K562 (cell line): ENCODE measurements around the gene ACY1. TPM values are rescaled to one million over a fixed set of nuclear protein-coding genes. Genes with fewer than 3 reads are reported as not detected.
A peak's percentile ranks its signal among the peaks of the same experiment; 100 is the strongest.

Experiments
- CHCHD3 ChIP-seq: fragments of 250-450 bp; sonication (Bioruptor Pico); IDR thresholded peaks from 2 replicates; pipeline ENCODE4 v2.1.2; 2022; ENCODE audit warnings: mild to moderate bottlenecking
- CXXC5 ChIP-seq: fragments of 250-450 bp; sonication (Bioruptor Pico); IDR thresholded peaks from 2 replicates; pipeline ENCODE4 v1.8.0; 2022; ENCODE audit warnings: inconsistent platforms, mild to moderate bottlenecking, moderate library complexity
- HMGN3 ChIP-seq: IDR thresholded peaks from 2 replicates; pipeline ENCODE4 v1.6.1; 2011; ENCODE audit warnings: borderline replicate concordance, low read depth, mild to moderate bottlenecking, mixed read lengths, low read length; ENCODE audit not compliant: insufficient read length; ENCODE audit errors: extremely low read depth
- ZNF23 ChIP-seq: fragments of 250-450 bp; sonication (Bioruptor Pico); IDR thresholded peaks from 2 replicates; pipeline ENCODE4 v1.4.0; 2020; ENCODE audit warnings: mild to moderate bottlenecking
- ZNF589 ChIP-seq: fragments of 200-800 bp; sonication (Bioruptor generic); IDR thresholded peaks from 2 replicates; pipeline ENCODE4 v1.6.1; 2016; ENCODE audit warnings: low read depth, missing genetic modification characterization, missing compliant biosample characterization
- ZNF830 ChIP-seq: fragments of 250-450 bp; sonication (Bioruptor Pico); IDR thresholded peaks from 2 replicates; pipeline ENCODE4 v1.5.0; 2021; ENCODE audit warnings: mild to moderate bottlenecking
- polyA plus RNA-seq, 8 experiments: library from polyadenylated mRNA; depleted of rRNA in 4 of 8; stranded (reverse) in 5 of 8; unstranded in 3 of 8; fragments of >200 nt; fragmentation: Nextera tagmentation in 2 of 8; fragmentation: Illumina TruSeq in 1 of 8; extraction: Ambion mirVana in 2 of 8; extraction: Trizol in 1 of 8; gene quantifications; 2 replicates each; pipeline versions ENCODE4 v1.2.1 to v1.2.3, GENCODE V29; 2011 to 2014; ENCODE audit warnings: inconsistent platforms in 1 of 8, missing spikeins in 1 of 8
- total RNA-seq, 7 experiments: library from RNA; depleted of rRNA in 6 of 7; stranded (reverse); fragments of >200 nt in 6 of 7; fragmentation: Illumina TruSeq in 2 of 7; extraction: Trizol in 2 of 7; gene quantifications; 2 replicates each; pipeline versions ENCODE4 v1.2.1 to v1.2.3, GENCODE V29; 2011 to 2021; ENCODE audit warnings: low replicate concordance in 1 of 7
- TF ChIP-seq, protein P1 (sequence below): fragments of 150-350 bp; IDR thresholded peaks from 2 replicates; pipeline ENCODE4 v1.6.1; 2014; ENCODE audit warnings: low read depth, mild to moderate bottlenecking, low read length, borderline replicate concordance

ACY1 gene
- total and polyA plus RNA-seq, 9 of the 15 experiments (the other 6 are each of a cell fraction or from before 2014, with no cell fraction given): 70.7 to 195 (median 123) TPM

DNA sequence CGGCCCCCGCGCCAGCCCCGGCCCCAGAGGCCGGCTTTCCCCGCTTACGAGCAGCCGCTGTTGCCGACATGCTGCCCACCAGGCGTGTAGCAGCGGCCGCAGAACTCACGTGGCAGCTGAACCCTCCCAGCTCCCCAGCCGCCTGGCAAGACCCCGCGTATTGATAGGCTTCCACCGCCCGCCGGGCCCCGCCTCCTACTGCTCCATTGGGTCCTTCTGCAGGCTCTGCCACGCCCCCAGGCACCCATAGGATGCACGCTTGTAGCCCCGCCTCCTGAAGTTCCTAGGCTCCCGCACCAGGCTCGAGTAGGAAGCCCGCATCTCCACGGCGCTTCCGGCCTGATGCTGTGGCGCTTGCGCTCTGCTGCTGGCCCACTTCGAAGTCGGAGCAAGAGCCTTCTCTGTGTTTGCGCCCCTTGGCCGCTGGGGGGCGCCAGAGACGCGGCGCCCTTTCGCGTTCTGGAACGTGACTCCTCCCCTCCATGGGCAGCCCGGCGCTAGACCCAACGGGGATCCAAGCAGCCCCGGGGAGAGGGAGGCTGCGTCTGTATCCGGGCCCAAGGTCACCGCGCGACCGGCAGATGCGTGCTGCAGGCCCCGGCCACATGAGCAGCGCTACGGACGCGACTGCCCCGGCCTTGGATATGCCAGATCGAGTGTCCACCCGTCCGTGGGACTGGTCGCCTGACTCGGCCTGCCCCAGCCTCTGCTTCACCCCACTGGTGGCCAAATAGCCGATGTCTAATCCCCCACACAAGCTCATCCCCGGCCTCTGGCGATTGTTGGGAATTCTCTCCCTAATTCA, 41.3 kb upstream of the ACY1 start, which contains the start of the genes PARP3 and RRP9 (continued):
- TF ChIP-seq, protein P1, sequence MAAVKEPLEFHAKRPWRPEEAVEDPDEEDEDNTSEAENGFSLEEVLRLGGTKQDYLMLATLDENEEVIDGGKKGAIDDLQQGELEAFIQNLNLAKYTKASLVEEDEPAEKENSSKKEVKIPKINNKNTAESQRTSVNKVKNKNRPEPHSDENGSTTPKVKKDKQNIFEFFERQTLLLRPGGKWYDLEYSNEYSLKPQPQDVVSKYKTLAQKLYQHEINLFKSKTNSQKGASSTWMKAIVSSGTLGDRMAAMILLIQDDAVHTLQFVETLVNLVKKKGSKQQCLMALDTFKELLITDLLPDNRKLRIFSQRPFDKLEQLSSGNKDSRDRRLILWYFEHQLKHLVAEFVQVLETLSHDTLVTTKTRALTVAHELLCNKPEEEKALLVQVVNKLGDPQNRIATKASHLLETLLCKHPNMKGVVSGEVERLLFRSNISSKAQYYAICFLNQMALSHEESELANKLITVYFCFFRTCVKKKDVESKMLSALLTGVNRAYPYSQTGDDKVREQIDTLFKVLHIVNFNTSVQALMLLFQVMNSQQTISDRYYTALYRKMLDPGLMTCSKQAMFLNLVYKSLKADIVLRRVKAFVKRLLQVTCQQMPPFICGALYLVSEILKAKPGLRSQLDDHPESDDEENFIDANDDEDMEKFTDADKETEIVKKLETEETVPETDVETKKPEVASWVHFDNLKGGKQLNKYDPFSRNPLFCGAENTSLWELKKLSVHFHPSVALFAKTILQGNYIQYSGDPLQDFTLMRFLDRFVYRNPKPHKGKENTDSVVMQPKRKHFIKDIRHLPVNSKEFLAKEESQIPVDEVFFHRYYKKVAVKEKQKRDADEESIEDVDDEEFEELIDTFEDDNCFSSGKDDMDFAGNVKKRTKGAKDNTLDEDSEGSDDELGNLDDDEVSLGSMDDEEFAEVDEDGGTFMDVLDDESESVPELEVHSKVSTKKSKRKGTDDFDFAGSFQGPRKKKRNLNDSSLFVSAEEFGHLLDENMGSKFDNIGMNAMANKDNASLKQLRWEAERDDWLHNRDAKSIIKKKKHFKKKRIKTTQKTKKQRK: 0 out of 2 replicates have a peak, but pooled peaks have one; percentile 20
- TF ChIP-seq CHCHD3 (CRISPR knock-in tag): no peak
- TF ChIP-seq ZNF830 (CRISPR knock-in tag): no peak
- TF ChIP-seq CXXC5: peak; percentile 75
- TF ChIP-seq HMGN3: peak; percentile 54
- TF ChIP-seq ZNF23 (CRISPR knock-in tag): no peak
- TF ChIP-seq ZNF589 (CRISPR knock-in tag): 0 out of 2 replicates have a peak, but pooled peaks have one; percentile 6
